ENCODE data around the gene CFAP46.
A peak's percentile ranks its signal among the peaks of the same experiment; 100 is the strongest.
"Not testable (repeated sequence)": the region's sequence is repeated elsewhere in the genome, so short reads cannot be mapped to it uniquely, and the experiment has no call there.

The CFAP46 gene

GRCh38 chr10:132850896-132851295 is 91.5 kb downstream of the CFAP46 start:
- peaks cover 7% of the 10 kb centered on the region for H3K27me3 Mint-ChIP-seq
- H3K4me1 Mint-ChIP-seq, result peaks cover 11% of the 10 kb centered on the region
- DNase-seq (no peak), ATAC-seq (no peak)
- H3K27ac Mint-ChIP-seq, result no peak overlapping the region
- no peaks in the 10 kb centered on the region for H3K9me3 Mint-ChIP-seq
- no peaks in the 10 kb centered on the region for H3K36me3 Mint-ChIP-seq (ENCODE audit: low read depth)
- no peak overlapping the region for H3K4me3 Mint-ChIP-seq

- Mint-ChIP-seq H3K4me1 (peaks cover 11% of the 10 kb centered on the region), H3K4me3 (no peak overlapping the region), H3K36me3 (ENCODE audit: low read depth) (no peaks in the 10 kb centered on the region), H3K27me3 (peaks cover 7% of the 10 kb centered on the region), H3K27ac (no peak overlapping the region), H3K9me3 (no peaks in the 10 kb centered on the region)
- no peak for ATAC-seq
- DNase-seq, result no peak
Observed at GRCh38 chr10:132850246-132850645, 92.1 kb downstream of the CFAP46 start.

DNA sequence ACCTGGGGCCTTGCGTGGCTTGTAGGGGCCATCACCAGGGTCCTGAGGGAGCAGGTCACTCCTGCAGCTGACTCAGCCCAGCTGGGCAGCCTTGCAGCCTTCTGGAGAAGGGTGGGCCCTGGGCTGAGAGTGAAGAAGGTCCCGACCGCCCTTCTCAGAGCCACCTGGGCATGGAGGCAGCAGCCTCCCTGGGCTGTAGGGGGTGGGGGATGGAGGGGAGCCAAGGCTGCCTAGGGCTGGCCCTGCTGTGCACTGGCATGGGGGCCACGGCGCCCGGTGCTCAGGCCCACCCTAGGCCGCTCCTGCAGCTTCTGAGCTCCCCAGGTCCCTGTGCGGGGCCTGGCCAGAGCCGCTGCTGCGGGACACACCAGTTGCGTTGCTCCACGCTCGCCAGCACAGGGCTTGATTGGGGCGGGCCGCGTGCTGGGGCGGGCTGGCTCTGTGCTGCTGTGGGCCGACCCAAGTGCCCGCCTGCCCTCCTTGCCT is 92.8 kb downstream of the CFAP46 start:
- peaks cover 11% of the 10 kb centered on the region for H3K4me1 Mint-ChIP-seq
- ATAC-seq (no peak), DNase-seq (no peak)
- H3K4me3 Mint-ChIP-seq, result no peak overlapping the region
- no peak overlapping the region for H3K27ac Mint-ChIP-seq
- no peaks in the 10 kb centered on the region for H3K36me3 Mint-ChIP-seq (ENCODE audit: low read depth)
- no peaks in the 10 kb centered on the region for H3K9me3 Mint-ChIP-seq
- peaks cover 7% of the 10 kb centered on the region for H3K27me3 Mint-ChIP-seq

- Mint-ChIP-seq H3K36me3 (ENCODE audit: low read depth) (no peaks in the 10 kb centered on the region), H3K4me3 (no peak overlapping the region), H3K9me3 (no peaks in the 10 kb centered on the region), H3K4me1 (peaks cover 11% of the 10 kb centered on the region), H3K27me3 (peaks cover 6% of the 10 kb centered on the region), H3K27ac (no peak overlapping the region)
- DNase-seq (no peak), ATAC-seq (no peak)
Observed at GRCh38 chr10:132848951-132849545, 93.3 kb downstream of the CFAP46 start.

- peaks cover 3% of the 10 kb centered on the region for H3K27me3 Mint-ChIP-seq
- no peaks in the 10 kb centered on the region for H3K9me3 Mint-ChIP-seq
- ATAC-seq (no peak), DNase-seq (no peak)
- H3K36me3 Mint-ChIP-seq (ENCODE audit: low read depth), result no peaks in the 10 kb centered on the region
- H3K27ac Mint-ChIP-seq, result peak overlapping the region; percentile 1
- H3K4me3 Mint-ChIP-seq, result peak overlapping the region; percentile 72
- peaks cover 11% of the 10 kb centered on the region for H3K4me1 Mint-ChIP-seq
Observed at GRCh38 chr10:132848291-132848701, 94.1 kb downstream of the CFAP46 start.

GRCh38 chr10:132847856-132848255 is 94.5 kb downstream of the CFAP46 start:
- no peaks in the 10 kb centered on the region for H3K36me3 Mint-ChIP-seq (ENCODE audit: low read depth)
- H3K4me3 Mint-ChIP-seq, result peak overlapping the region; percentile 72
- H3K9me3 Mint-ChIP-seq, result peaks cover under 1% of the 10 kb centered on the region
- H3K4me1 Mint-ChIP-seq, result peaks cover 11% of the 10 kb centered on the region
- peaks cover 3% of the 10 kb centered on the region for H3K27me3 Mint-ChIP-seq
- ATAC-seq, result no peak
- DNase-seq, result no peak
- H3K27ac Mint-ChIP-seq, result peak overlapping the region; percentile 1

- Mint-ChIP-seq H3K27ac (no peak overlapping the region), H3K4me1 (peaks cover 11% of the 10 kb centered on the region), H3K4me3 (peak overlapping the region; percentile 72), H3K36me3 (ENCODE audit: low read depth) (no peaks in the 10 kb centered on the region), H3K9me3 (peaks cover 5% of the 10 kb centered on the region), H3K27me3 (peaks cover 3% of the 10 kb centered on the region)
- DNase-seq (no peak), ATAC-seq (no peak)
Observed at GRCh38 chr10:132847416-132847777, 95.0 kb downstream of the CFAP46 start.

GRCh38 chr10:132846631-132847415 is 95.5 kb downstream of the CFAP46 start:
- Mint-ChIP-seq H3K27me3 (peaks cover 3% of the 10 kb centered on the region), H3K4me3 (no peak overlapping the region), H3K36me3 (ENCODE audit: low read depth) (no peaks in the 10 kb centered on the region), H3K9me3 (peaks cover 11% of the 10 kb centered on the region), H3K4me1 (peaks cover 11% of the 10 kb centered on the region), H3K27ac (no peak overlapping the region)
- DNase-seq (no peak), ATAC-seq (no peak)

- DNase-seq (no peak), ATAC-seq (no peak)
- Mint-ChIP-seq H3K36me3 (ENCODE audit: low read depth) (no peaks in the 10 kb centered on the region), H3K4me3 (no peak overlapping the region), H3K27ac (no peak overlapping the region), H3K27me3 (peaks cover 3% of the 10 kb centered on the region), H3K4me1 (peaks cover 11% of the 10 kb centered on the region), H3K9me3 (peaks cover 12% of the 10 kb centered on the region)
Observed at GRCh38 chr10:132845780-132846595, 96.4 kb downstream of the CFAP46 start.

DNA sequence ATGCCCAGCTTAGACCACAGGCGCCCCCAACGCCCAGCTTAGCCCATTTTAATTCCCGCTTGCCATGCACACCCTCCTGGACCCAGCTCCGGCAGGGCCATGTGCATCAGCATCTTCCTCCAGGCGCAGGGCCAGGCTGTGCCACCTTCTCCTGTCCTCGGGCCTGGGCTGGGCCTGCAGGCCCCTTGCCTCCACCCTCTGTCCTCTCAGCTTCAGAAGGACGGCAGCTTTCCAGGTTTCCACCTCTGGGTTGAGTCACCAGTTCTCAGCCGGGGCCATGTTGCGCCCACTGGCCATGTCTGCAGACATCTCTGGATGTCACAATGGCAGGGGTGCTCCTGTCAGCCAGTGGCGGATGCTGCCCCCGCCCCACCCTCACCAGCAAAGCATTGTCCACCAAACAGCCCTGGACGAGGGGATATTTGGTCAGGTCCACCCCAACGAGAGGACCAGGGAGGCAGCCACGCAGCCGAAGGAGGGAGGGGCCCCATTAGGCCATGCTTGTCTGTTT is 97.3 kb downstream of the CFAP46 start:
- no peak overlapping the region for H3K27ac Mint-ChIP-seq
- peaks cover 12% of the 10 kb centered on the region for H3K9me3 Mint-ChIP-seq
- DNase-seq, result no peak
- no peak overlapping the region for H3K4me3 Mint-ChIP-seq
- H3K27me3 Mint-ChIP-seq, result peaks cover 3% of the 10 kb centered on the region
- H3K36me3 Mint-ChIP-seq (ENCODE audit: low read depth), result no peaks in the 10 kb centered on the region
- ATAC-seq, result no peak
- peaks cover 11% of the 10 kb centered on the region for H3K4me1 Mint-ChIP-seq

DNA sequence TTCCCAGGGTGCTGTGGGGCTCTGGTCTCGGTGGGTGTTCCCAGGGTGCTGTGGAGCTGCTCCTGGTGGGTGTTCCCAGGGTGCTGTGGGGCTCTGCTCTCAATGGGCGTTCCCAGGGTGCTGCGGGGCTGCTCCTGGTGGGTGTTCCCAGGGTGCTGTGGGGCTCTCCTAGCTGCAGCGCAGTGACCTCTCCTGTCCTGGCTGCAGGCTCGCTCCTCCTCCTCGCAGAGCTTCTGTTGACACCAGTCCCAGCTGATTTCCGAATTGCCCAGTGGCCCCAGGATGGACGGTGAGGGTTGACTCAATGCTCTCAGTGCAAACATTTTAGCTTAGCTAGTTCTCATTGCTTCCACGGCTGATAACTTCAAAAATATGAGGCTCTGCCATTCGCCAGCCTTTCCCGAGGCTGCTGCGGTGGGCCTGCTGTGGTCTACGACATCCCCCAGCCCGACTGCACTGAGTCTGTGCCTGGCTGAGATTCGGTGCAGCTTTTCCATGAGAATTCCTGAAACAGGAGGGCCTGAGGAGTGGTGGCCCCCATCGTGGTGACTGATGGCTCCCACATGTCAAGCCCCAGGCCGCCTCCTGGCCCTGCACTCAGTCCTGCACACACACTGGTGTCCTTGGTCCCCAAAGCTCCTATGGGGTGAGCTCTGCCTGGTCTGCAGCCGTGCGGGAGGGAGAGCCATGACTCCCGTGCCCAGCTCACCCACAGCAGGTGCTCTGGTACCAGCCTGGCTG is 98.1 kb downstream of the CFAP46 start:
- peaks cover 12% of the 10 kb centered on the region for H3K9me3 Mint-ChIP-seq
- H3K27ac Mint-ChIP-seq, result no peak overlapping the region
- no peak for DNase-seq
- no peaks in the 10 kb centered on the region for H3K36me3 Mint-ChIP-seq (ENCODE audit: low read depth)
- H3K4me1 Mint-ChIP-seq, result peaks cover 11% of the 10 kb centered on the region
- H3K4me3 Mint-ChIP-seq, result no peak overlapping the region
- peaks cover 3% of the 10 kb centered on the region for H3K27me3 Mint-ChIP-seq
- no peak for ATAC-seq

DNA sequence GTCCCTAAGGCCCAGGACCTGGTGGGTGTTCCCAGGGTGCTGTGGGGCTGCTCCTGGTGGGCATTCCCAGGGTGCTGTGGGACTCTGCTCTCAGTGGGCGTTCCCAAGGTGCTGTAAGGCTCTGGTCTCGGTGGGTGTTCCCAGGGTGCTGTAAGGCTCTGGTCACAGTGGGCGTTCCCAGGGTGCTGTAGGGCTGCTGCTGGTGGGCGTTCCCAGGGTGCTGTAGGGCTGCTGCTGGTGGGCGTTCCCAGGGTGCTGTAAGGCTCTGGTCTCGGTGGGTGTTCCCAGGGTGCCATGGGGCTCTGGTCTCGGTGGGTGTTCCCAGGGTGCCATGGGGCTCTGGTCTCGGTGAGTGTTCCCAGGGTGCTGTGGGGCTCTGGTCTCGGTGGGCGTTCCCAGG is 99.1 kb downstream of the CFAP46 start:
- not testable (repeated sequence) for H3K27ac Mint-ChIP-seq; DNase-seq; ATAC-seq; H3K36me3 Mint-ChIP-seq (ENCODE audit: low read depth); H3K4me1 Mint-ChIP-seq; H3K4me3 Mint-ChIP-seq; H3K27me3 Mint-ChIP-seq
- H3K9me3 Mint-ChIP-seq, result peaks cover 12% of the 10 kb centered on the region

- Mint-ChIP-seq H3K9me3 (peaks cover 14% of the 10 kb centered on the region), H3K27ac (no peak overlapping the region), H3K27me3 (no peaks in the 10 kb centered on the region), H3K4me1 (no peaks in the 10 kb centered on the region), H3K4me3 (no peak overlapping the region), H3K36me3 (ENCODE audit: low read depth) (no peaks in the 10 kb centered on the region)
- DNase-seq (no peak), ATAC-seq (no peak)
Observed at GRCh38 chr10:132842397-132842796, 100.0 kb downstream of the CFAP46 start.

DNA sequence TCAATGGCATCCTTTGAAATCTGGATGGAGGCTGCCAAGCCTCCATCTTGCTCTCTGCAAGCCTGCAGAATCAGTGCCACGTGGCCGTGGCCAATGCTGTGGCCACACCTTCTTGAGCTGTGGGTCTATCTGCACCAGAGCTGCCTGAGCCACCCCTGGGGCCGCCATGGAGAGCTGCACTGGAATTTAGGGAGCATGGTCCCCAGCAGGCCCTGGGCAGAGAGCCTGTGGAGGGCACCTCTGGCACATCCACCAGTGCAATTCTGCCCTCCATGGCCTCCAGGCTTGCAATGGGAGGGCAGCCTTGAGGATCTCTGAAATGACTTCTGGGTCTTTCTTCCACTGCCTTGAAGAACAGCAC is 100.8 kb downstream of the CFAP46 start:
- Mint-ChIP-seq H3K27ac (no peak overlapping the region), H3K4me1 (no peaks in the 10 kb centered on the region), H3K9me3 (peaks cover 16% of the 10 kb centered on the region), H3K36me3 (ENCODE audit: low read depth) (no peaks in the 10 kb centered on the region), H3K4me3 (no peak overlapping the region), H3K27me3 (no peaks in the 10 kb centered on the region)
- DNase-seq (no peak), ATAC-seq (no peak)
